PFSK-1 (cell line): ENCODE results near the gene CASP12.

ENCODE experiments used
- POLR2AphosphoS5 ChIP-seq: IDR thresholded peaks from 2 replicates; pipeline ENCODE4 v1.6.1; 2012; ENCODE audit warnings: low read depth, mild to moderate bottlenecking, control low read depth, low read length, moderate library complexity
- TAF1 ChIP-seq: IDR thresholded peaks from 2 replicates; pipeline ENCODE4 v1.6.1; 2012; ENCODE audit warnings: low read length, control low read depth, borderline replicate concordance; ENCODE audit not compliant: insufficient read depth

DNA sequence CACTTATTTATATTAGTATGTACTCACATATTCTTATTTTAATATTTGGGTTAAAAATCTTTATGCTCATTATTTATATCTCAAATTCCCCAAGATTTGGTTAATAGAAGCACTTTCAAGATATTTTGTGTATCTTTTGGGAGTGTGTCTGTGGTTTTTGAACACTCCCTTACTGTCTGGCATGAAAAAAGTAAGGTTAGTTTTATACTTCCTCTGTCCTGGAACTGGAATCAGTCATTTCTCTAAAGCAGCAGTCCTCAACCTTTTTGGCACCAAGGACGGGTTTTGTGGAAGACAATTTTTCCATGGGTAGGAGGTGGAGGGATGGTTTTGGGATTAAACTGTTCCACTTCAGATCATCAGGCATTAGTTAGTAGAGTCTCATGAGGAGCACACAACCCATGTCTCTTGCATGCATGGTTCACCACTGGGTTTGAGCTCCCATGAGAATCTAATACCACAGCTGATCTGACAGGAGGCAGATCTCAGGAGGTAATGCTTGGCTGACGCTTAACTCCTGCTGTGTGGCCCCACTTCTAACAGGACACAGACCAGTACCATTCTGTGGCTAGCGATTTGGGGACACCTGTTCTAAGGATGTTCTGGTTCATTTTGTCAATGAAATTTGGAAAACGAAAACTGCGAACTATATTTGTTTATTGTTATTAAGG, 60.2 kb downstream of the CASP12 start:
- TF ChIP-seq POLR2AphosphoS5 (no peak), TAF1 (no peak)
